Neuronal stem cell (in vitro differentiated cells): ENCODE measurements around the gene ARPC5L.
A peak's percentile ranks its signal among the peaks of the same experiment; 100 is the strongest.

ENCODE experiments used
- DNase-seq: peaks from one replicate; pipeline ENCODE4 v3.0.0-alpha.2; 2013; ENCODE audit warnings: low spot score
- H2AFZ ChIP-seq: one replicate; pipeline ENCODE4 v1.6.1; 2013; ENCODE audit warnings: mild to moderate bottlenecking, low read length, inconsistent platforms
- H2AK5ac ChIP-seq: 2 replicates; pipeline ENCODE4 v1.6.1; 2013; ENCODE audit warnings: low read depth, mild to moderate bottlenecking, inconsistent platforms, low read length, moderate library complexity, mixed read lengths
- H2BK120ac ChIP-seq: 2 replicates; pipeline ENCODE4 v1.6.1; 2013; ENCODE audit warnings: low read depth, mild to moderate bottlenecking, inconsistent platforms, low read length, moderate library complexity, mixed read lengths
- H2BK12ac ChIP-seq: one replicate; pipeline ENCODE4 v1.6.1; 2013; ENCODE audit warnings: low read length, inconsistent platforms
- H2BK15ac ChIP-seq: 2 replicates; pipeline ENCODE4 v1.6.1; 2013; ENCODE audit warnings: mild to moderate bottlenecking, low read length, inconsistent platforms, mixed read lengths
- H2BK5ac ChIP-seq: one replicate; pipeline ENCODE4 v1.6.1; 2013; ENCODE audit warnings: inconsistent platforms, mild to moderate bottlenecking, low read length, moderate library complexity
- H3K14ac ChIP-seq: one replicate; pipeline ENCODE4 v1.6.1; 2013; ENCODE audit warnings: low read length, inconsistent platforms
- H3K18ac ChIP-seq: 2 replicates; pipeline ENCODE4 v1.6.1; 2013; ENCODE audit warnings: low read length, inconsistent platforms
- H3K23ac ChIP-seq: 2 replicates; pipeline ENCODE4 v1.6.1; 2013; ENCODE audit warnings: low read depth, mild to moderate bottlenecking, mixed read lengths, low read length, inconsistent platforms; ENCODE audit not compliant: poor library complexity
- H3K27ac ChIP-seq: replicated peaks from 3 replicates; pipeline ENCODE4 v1.5.1; 2013; ENCODE audit warnings: low read length, inconsistent platforms
- H3K27me3 ChIP-seq, 3 experiments: 2 replicates each; pipeline ENCODE4 v1.6.1; 2013; ENCODE audit warnings: low read length in 3 of 3, mild to moderate bottlenecking in 2 of 3, inconsistent platforms in 1 of 3, low read depth in 1 of 3, mixed read lengths in 1 of 3, moderate library complexity in 1 of 3; ENCODE audit not compliant: control insufficient read depth in 3 of 3, insufficient read depth in 3 of 3
- H3K36me3 ChIP-seq, 2 donors: replicated peaks in 1 of 2; 2 replicates each; pipeline ENCODE4 v1.6.1; 2013; ENCODE audit warnings: low read length in 2 of 2; ENCODE audit not compliant: control insufficient read depth in 2 of 2, insufficient read depth in 2 of 2
- H3K4ac ChIP-seq: 2 replicates; pipeline ENCODE4 v1.6.1; 2013; ENCODE audit warnings: inconsistent platforms, mild to moderate bottlenecking, low read length, moderate library complexity
- H3K4me1 ChIP-seq, 2 donors: 1 replicate in 1 of 2; 2 replicates in 1 of 2; pipeline ENCODE4 v1.6.1; 2013; ENCODE audit warnings: low read length in 2 of 2, low read depth in 1 of 2; ENCODE audit not compliant: control insufficient read depth in 2 of 2, insufficient read depth in 1 of 2
- H3K4me2 ChIP-seq: one replicate; pipeline ENCODE4 v1.6.1; 2013; ENCODE audit warnings: mild to moderate bottlenecking, low read length, inconsistent platforms; ENCODE audit not compliant: insufficient read depth, poor library complexity, severe bottlenecking
- H3K4me3 ChIP-seq, 2 donors: 2 replicates each; pipeline ENCODE4 v1.5.1; 2013; ENCODE audit warnings: low read length in 2 of 2, mild to moderate bottlenecking in 2 of 2, inconsistent platforms in 1 of 2, moderate library complexity in 1 of 2
- H3K79me1 ChIP-seq: one replicate; pipeline ENCODE4 v1.6.1; 2013; ENCODE audit warnings: low read depth, mild to moderate bottlenecking, inconsistent platforms, low read length, moderate library complexity
- H3K9ac ChIP-seq: one replicate; pipeline ENCODE4 v1.6.1; 2013; ENCODE audit warnings: mild to moderate bottlenecking, low read depth, low read length, inconsistent platforms; ENCODE audit not compliant: poor library complexity
- H3K9me3 ChIP-seq, 2 donors: replicated peaks in 1 of 2; 2 replicates each; pipeline versions ENCODE3 to v1.6.1; 2013; ENCODE audit warnings: low read length in 2 of 2, mild to moderate bottlenecking in 2 of 2, inconsistent platforms in 1 of 2, low read depth in 1 of 2, mixed read lengths in 1 of 2, moderate library complexity in 1 of 2; ENCODE audit not compliant: control insufficient read depth in 2 of 2, insufficient read depth in 1 of 2
- H4K8ac ChIP-seq: one replicate; pipeline ENCODE4 v1.6.1; 2013; ENCODE audit warnings: low read depth, mild to moderate bottlenecking, inconsistent platforms, low read length, moderate library complexity
- H4K91ac ChIP-seq: one replicate; pipeline ENCODE4 v1.6.1; 2013; ENCODE audit warnings: low read length, low read depth, mild to moderate bottlenecking, inconsistent platforms; ENCODE audit not compliant: poor library complexity
- WGBS, 2 donors: extraction: QIAGEN DNeasy Blood & Tissue Kit; methylation state at CpG; one replicate each; pipeline ENCODE4 v1.1.7; 2013; ENCODE audit warnings: missing lambda C conversion rate in 2 of 2, mixed read lengths in 1 of 2; ENCODE audit not compliant: insufficient read length in 2 of 2, insufficient replicate concordance in 1 of 2; ENCODE audit errors: extremely low coverage in 2 of 2; 5-methylcytosine and 5-hydroxymethylcytosine counted together

ARPC5L gene

DNA sequence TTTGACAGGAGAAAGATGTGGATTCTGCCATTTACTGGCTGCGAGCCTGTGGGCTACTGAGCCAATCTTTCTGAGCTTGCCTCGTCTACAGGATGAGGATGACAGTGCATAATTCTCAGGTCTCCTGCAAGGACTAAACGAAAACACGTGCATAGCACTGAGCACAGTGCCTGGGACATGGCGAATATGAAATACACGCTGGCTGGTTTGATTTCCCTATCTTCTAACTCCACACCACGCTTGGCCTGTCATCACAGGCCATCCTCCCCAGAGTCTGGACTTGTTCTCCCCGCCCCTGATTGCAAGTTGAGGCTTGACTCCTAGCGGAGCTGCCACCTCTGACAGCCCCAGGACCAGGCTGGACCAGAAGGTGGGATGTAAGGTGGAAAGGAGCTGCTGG is 37.9 kb downstream of the ARPC5L start:
- no peak overlapping the region for H3K9ac ChIP-seq
- no peak overlapping the region for H4K8ac ChIP-seq
- no peak overlapping the region for H2BK5ac ChIP-seq
- H3K9me3 ChIP-seq: no peaks in the 10 kb centered on the region
- no peak overlapping the region for H4K91ac ChIP-seq
- H3K4me1 ChIP-seq: no peaks in the 10 kb centered on the region
- no peak overlapping the region for H2BK15ac ChIP-seq
- H3K27me3 ChIP-seq: no peaks in the 10 kb centered on the region
- no peak overlapping the region for H3K4me2 ChIP-seq
- no peak overlapping the region for H2BK12ac ChIP-seq
- peak overlapping the region; percentile 89 for H3K14ac ChIP-seq
- no peak overlapping the region for H2AK5ac ChIP-seq
- peak overlapping the region; percentile 67 for H3K23ac ChIP-seq
- no peak overlapping the region for H2AFZ ChIP-seq
- no peak overlapping the region for H3K27ac ChIP-seq
- no peak for DNase-seq
- no peak overlapping the region for H3K4me3 ChIP-seq
- no CpG with 5 or more reads among the region's 9 CpGs for WGBS, 2 donors
- H2BK120ac ChIP-seq: no peak overlapping the region
- H3K4ac ChIP-seq: no peak overlapping the region
- no peak overlapping the region for H3K18ac ChIP-seq
- peaks cover 5 to 41% of the 10 kb centered on the region in 2 donors for H3K36me3 ChIP-seq
- H3K79me1 ChIP-seq: no peaks in the 10 kb centered on the region

DNA sequence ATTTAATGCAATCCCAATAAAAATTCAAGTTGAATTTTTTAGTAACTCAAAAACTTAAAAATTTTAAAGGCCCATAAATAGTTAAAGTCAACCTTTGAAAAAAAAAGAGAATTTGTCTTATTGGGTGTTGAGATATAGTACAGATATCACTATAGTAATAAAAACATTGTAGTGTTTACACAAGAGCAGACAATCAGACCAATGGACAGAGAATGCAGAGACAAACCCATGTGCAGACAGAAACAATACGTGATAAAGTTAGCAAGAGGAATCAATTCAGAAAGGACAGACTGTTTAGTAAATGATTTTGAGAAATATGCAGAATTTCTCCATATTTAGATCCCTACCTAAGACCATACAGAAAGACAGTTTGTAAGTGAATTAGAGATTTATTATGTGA is 45.0 kb downstream of the ARPC5L start:
- no peak overlapping the region for H3K18ac ChIP-seq
- H2BK5ac ChIP-seq: no peak overlapping the region
- H3K27ac ChIP-seq: no peak overlapping the region
- no peaks in the 10 kb centered on the region for H3K27me3 ChIP-seq
- no peaks in the 10 kb centered on the region for H3K4me1 ChIP-seq
- H3K36me3 ChIP-seq: peaks cover 3 to 39% of the 10 kb centered on the region in 2 donors
- H2AK5ac ChIP-seq: no peak overlapping the region
- DNase-seq: no peak
- no peak overlapping the region for H2AFZ ChIP-seq
- no peak overlapping the region for H3K4me2 ChIP-seq
- no peak overlapping the region for H2BK12ac ChIP-seq
- H3K14ac ChIP-seq: no peak overlapping the region
- no peaks in the 10 kb centered on the region for H3K9me3 ChIP-seq
- WGBS, 2 donors: no CpG with 5 or more reads among the region's 1 CpG
- no peak overlapping the region for H3K4ac ChIP-seq
- H3K4me3 ChIP-seq: no peak overlapping the region
- H2BK120ac ChIP-seq: no peak overlapping the region
- no peak overlapping the region for H3K9ac ChIP-seq
- no peak overlapping the region for H3K23ac ChIP-seq
- no peak overlapping the region for H4K91ac ChIP-seq
- H4K8ac ChIP-seq: no peak overlapping the region
- H2BK15ac ChIP-seq: no peak overlapping the region
- H3K79me1 ChIP-seq: no peaks in the 10 kb centered on the region

DNA sequence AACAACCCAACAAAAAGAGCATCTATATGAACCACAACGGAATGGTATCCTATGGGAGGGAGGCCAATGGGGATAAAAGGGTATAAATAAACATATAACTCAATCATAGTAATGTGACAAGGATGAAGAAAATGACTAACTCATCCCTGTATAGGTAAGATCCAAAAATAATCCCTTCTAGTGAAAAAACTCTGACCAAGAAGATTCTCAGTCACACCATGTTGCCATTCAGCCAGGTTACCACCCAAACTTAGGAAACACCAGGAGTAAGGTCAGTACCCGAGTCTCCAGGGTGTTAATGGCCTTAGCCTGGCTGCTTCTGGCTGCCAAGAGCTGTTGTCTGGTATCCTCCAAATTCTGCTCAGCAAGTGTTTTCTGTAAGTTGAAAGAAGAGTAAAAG is 46.2 kb downstream of the ARPC5L start:
- Histone ChIP-seq H3K14ac (no peak overlapping the region), H2BK5ac (no peak overlapping the region)

DNA sequence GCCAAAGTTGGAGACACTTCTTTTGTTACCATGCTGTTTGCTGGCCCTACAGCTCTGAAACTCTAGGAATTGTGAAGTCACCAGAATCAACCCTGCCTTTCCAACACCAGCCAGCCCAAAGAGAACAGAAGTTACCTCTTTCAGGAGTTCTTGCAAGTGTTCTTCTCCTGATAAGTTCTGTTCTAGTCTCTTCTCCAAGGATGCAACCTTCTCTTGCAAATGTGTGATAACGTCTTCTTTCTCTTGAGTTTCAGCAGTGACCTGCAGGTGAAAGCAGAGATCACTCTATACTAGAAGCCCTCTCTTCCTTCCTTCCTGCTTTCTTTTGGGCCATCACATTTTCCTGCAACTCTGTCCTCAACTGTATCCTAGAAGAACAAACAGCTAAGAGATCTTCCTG is 49.8 kb downstream of the ARPC5L start:
- no CpG with 5 or more reads among the region's 1 CpG for WGBS, 2 donors
- no peaks in the 10 kb centered on the region for H3K27me3 ChIP-seq

More for the DNA sequence above, 46.2 kb downstream of the ARPC5L start:
- Histone ChIP-seq H3K4me2 (no peak overlapping the region), H3K4me1 (peaks cover 0 to 1% of the 10 kb centered on the region in 2 donors), H4K8ac (no peak overlapping the region), H2BK120ac (no peak overlapping the region), H4K91ac (no peak overlapping the region), H3K4me3 (no peak overlapping the region), H2AK5ac (no peak overlapping the region), H3K9me3 (no peaks in the 10 kb centered on the region), H3K18ac (no peak overlapping the region), H2BK12ac (no peak overlapping the region), H2BK15ac (no peak overlapping the region), H2AFZ (no peak overlapping the region), H3K79me1 (no peaks in the 10 kb centered on the region), H3K36me3 (peaks cover 3 to 50% of the 10 kb centered on the region in 2 donors), H3K23ac (no peak overlapping the region), H3K9ac (no peak overlapping the region), H3K27me3 (no peaks in the 10 kb centered on the region), H3K27ac (no peak overlapping the region), H3K4ac (no peak overlapping the region)
- DNase-seq: no peak
- no CpG with 5 or more reads among the region's 2 CpGs for WGBS, 2 donors

More for the DNA sequence above, 49.8 kb downstream of the ARPC5L start:
- H2BK12ac ChIP-seq: no peak overlapping the region
- H4K91ac ChIP-seq: no peak overlapping the region
- H4K8ac ChIP-seq: no peak overlapping the region
- no peak overlapping the region for H2BK5ac ChIP-seq
- no peaks in the 10 kb centered on the region for H3K9me3 ChIP-seq
- H3K4me2 ChIP-seq: no peak overlapping the region
- no peak overlapping the region for H3K23ac ChIP-seq
- no peak overlapping the region for H2AK5ac ChIP-seq
- H3K4me3 ChIP-seq: no peak overlapping the region
- peaks cover 3 to 68% of the 10 kb centered on the region in 2 donors for H3K36me3 ChIP-seq
- no peak overlapping the region for H3K27ac ChIP-seq
- H3K4me1 ChIP-seq: peaks cover 0 to 1% of the 10 kb centered on the region in 2 donors
- no peak overlapping the region for H2BK120ac ChIP-seq
- no peak for DNase-seq
- H3K79me1 ChIP-seq: no peaks in the 10 kb centered on the region
- no peak overlapping the region for H3K18ac ChIP-seq
- no peak overlapping the region for H2AFZ ChIP-seq
- no peak overlapping the region for H3K9ac ChIP-seq
- no peak overlapping the region for H3K4ac ChIP-seq
- no peak overlapping the region for H3K14ac ChIP-seq
- H2BK15ac ChIP-seq: no peak overlapping the region
